Adrenal gland (tissue), 12 donors: ENCODE measurements around the gene GLB1L3. TPM values are rescaled to one million over a fixed set of nuclear protein-coding genes. Genes with fewer than 3 reads are reported as not detected.

ENCODE experiments used
- DNase-seq, 7 donors: peaks; one replicate each; pipeline ENCODE4 v3.0.0-alpha.2; 2019 to 2020
- H3K27ac ChIP-seq, 5 donors: fragments of 200-600 bp; sonication (generic) in 4 of 5; 1 replicate in 3 of 5; 2 replicates in 2 of 5; pipeline versions ENCODE4 v1.5.1 to v1.8.0; 2016 to 2020; ENCODE audit warnings: mild to moderate bottlenecking in 1 of 5
- H3K27me3 ChIP-seq: fragments of 200-600 bp; 2 replicates; pipeline ENCODE4 v1.8.0; 2021
- H3K36me3 ChIP-seq, 2 donors: fragments of 200-600 bp; replicated peaks in 1 of 2; 1 replicate in 1 of 2; 2 replicates in 1 of 2; pipeline versions ENCODE4 v1.5.1 to v1.8.0; 2018 to 2022
- H3K4me1 ChIP-seq, 2 donors: fragments of 200-600 bp; replicated peaks in 1 of 2; 1 replicate in 1 of 2; 2 replicates in 1 of 2; pipeline versions ENCODE4 v1.5.1 to v1.8.0; 2018 to 2021
- H3K4me3 ChIP-seq, 4 donors: fragments of 200-600 bp; sonication (generic) in 3 of 4; one replicate each; pipeline ENCODE4 v1.5.1; 2016 to 2018
- H3K9me3 ChIP-seq, 3 donors: fragments of 200-600 bp; sonication (generic) in 1 of 3; replicated peaks in 1 of 3; 1 replicate in 2 of 3; 2 replicates in 1 of 3; pipeline versions ENCODE4 v1.5.1 to v1.8.0; 2016 to 2021
- CTCF ChIP-seq, 6 experiments: fragments of 450-650 bp in 4 of 6; fragments of 200-600 bp in 2 of 6; sonication (generic) in 1 of 6; IDR thresholded peaks; 1 replicate in 5 of 6; 2 replicates in 1 of 6; pipeline versions ENCODE4 v1.5.1 to v1.8.0; 2016 to 2021; ENCODE audit warnings: antibody characterized with exemption in 6 of 6, mild to moderate bottlenecking in 2 of 6, moderate library complexity in 1 of 6
- POLR2A ChIP-seq, 2 donors: fragments of 450-650 bp; IDR thresholded peaks; one replicate each; pipeline ENCODE4 v1.6.1; 2017; ENCODE audit warnings: antibody characterized with exemption in 2 of 2, mild to moderate bottlenecking in 2 of 2, moderate library complexity in 1 of 2
- WGBS, 4 donors: extraction: QIAGEN DNeasy Blood & Tissue Kit in 2 of 4; methylation state at CpG; one replicate each; pipeline versions ENCODE4 v1.1.5 to v1.1.7; 2013 to 2017; 5-methylcytosine and 5-hydroxymethylcytosine counted together
- intact Hi-C, 2 donors: fragments of 100-400 bp; cut with DNase I; formaldehyde crosslinking; loops; one replicate each; pipeline versions ENCODE4 v1.14.1 to v1.15.0; 2022 to 2023
- polyA plus RNA-seq, 3 donors: library from polyadenylated mRNA; stranded (reverse); fragments of 200-250 nt in 2 of 3; fragments of 350-450 nt in 1 of 3; fragmentation: Illumina TruSeq in 1 of 3; extraction: RNeasy Lipid Tissue Mini Kit (QIAGEN cat#74804) in 1 of 3; gene quantifications; one replicate each; pipeline ENCODE4 v1.2.3, GENCODE V29; 2013 to 2014
- total RNA-seq, 9 donors: library from RNA; depleted of rRNA in 4 of 9; stranded (reverse); fragments of >200 nt in 4 of 9; fragments of 120-200 nt in 1 of 9; fragmentation: NEBNext Ultra II Directional in 1 of 9; extraction: Animal tissue kit (Norgen Biotek cat#: 25700) in 1 of 9; gene quantifications; one replicate each; pipeline versions ENCODE4 v1.1.0 to v1.2.4, GENCODE V29; 2013 to 2023
- donor health status: healthy with polysubstance abuse.
- donor health status: Bipolar disorder and iron deficiency.
- donor health status: DM: yes; HTN: yes; CAD: no.
- donor health status: DM: no; HTN: no; CAD: no.
- donor health status: DM: no; HTN: no; CAD: no.
- donor health status: DM: yes; HTN: yes; CAD: no.

Gene GLB1L3
- total and polyA plus RNA-seq, 12 donors, result 0.06 to 1.4 (median 0.51) TPM; not detected in 5

GRCh38 chr11:134365011-134365925, 89.1 kb downstream of the GLB1L3 start:
- H3K27me3 ChIP-seq, result no peaks in the 10 kb centered on the region
- no peaks in the 10 kb centered on the region for H3K9me3 ChIP-seq
- H3K27ac ChIP-seq, result no peak overlapping the region
- WGBS, 4 donors, result 61 to 82% (median 68%) methylated on average over 7 to 22 of the region's 22 CpGs
- H3K4me1 ChIP-seq, result peaks cover 0 to 3% of the 10 kb centered on the region in 2 donors
- intact Hi-C loops, result no loop called here
- no peaks in the 10 kb centered on the region for H3K36me3 ChIP-seq
- DNase-seq, result no peak
- TF ChIP-seq CTCF (IDR thresholded peaks at IDR 0.05) (no peak), POLR2A (IDR thresholded peaks at IDR 0.05) (no peak)
- no peak overlapping the region for H3K4me3 ChIP-seq

GRCh38 chr11:134366254-134366653, 90.1 kb downstream of the GLB1L3 start:
- no peak for DNase-seq
- Histone ChIP-seq H3K27me3 (no peaks in the 10 kb centered on the region), H3K4me3 (no peak overlapping the region), H3K9me3 (no peaks in the 10 kb centered on the region), H3K4me1 (no peaks in the 10 kb centered on the region), H3K27ac (no peak overlapping the region), H3K36me3 (no peaks in the 10 kb centered on the region)
- no peak for TF ChIP-seq POLR2A (IDR thresholded peaks at IDR 0.05)
- intact Hi-C loops, result no loop called here
- WGBS, 4 donors, result 67 to 85% (median 79%) methylated on average over 7 of the region's 7 CpGs

DNA sequence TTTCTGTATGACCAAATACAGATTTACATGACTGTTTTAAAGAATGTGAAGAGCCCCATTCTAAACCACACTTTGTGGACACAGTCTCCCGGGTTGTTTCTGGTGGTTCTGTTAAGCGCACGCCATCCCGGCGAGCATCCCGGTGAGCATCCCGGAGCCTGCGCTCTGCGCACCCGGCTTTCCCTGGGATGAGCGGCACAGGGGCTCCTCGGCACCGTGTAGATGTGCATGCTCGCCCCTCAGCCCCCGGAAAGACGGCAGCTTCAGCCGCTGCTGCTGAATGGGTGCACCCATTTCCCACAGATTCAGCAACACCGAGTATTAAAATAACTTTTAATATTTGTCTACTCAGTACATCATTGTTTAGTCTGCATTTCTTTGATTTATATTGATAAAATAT, 91.6 kb downstream of the GLB1L3 start:
- no peak overlapping the region for H3K27ac ChIP-seq
- intact Hi-C loops, result no loop called here
- H3K4me1 ChIP-seq, result no peaks in the 10 kb centered on the region
- DNase-seq, result no peak
- H3K27me3 ChIP-seq, result no peaks in the 10 kb centered on the region
- no peak overlapping the region for H3K4me3 ChIP-seq
- no peak for TF ChIP-seq POLR2A (IDR thresholded peaks at IDR 0.05)
- no peak for TF ChIP-seq CTCF (IDR thresholded peaks at IDR 0.05)
- 88 to 91% (median 90%) methylated on average over 18 of the region's 18 CpGs for WGBS, 4 donors
- no peaks in the 10 kb centered on the region for H3K9me3 ChIP-seq
- H3K36me3 ChIP-seq, result no peaks in the 10 kb centered on the region

Other genes with a start within 250 kb of the GLB1L3 start
- 10 to 100 TPM; 19.2 to 42.2 (median 38.1) TPM for gene JAM3, start 207.3 kb upstream of the GLB1L3 start, total RNA-seq
- 10 to 100 TPM; 18.0 to 24.3 (median 23.3) TPM for gene JAM3, start 207.3 kb upstream of the GLB1L3 start, polyA plus RNA-seq
- 10 to 100 TPM in 8 of 9 donors, 1 to 10 TPM in 1; 9.5 to 25.6 (median 17.3) TPM for gene NCAPD3, start 52.4 kb upstream of the GLB1L3 start, total RNA-seq
- 10 to 100 TPM in 1 of 3 donors, 1 to 10 TPM in 2; 6.0 to 10.4 (median 8.5) TPM for gene NCAPD3, start 52.4 kb upstream of the GLB1L3 start, polyA plus RNA-seq
- gene VPS26B, start 51.7 kb upstream of the GLB1L3 start, total RNA-seq, result 10 to 100 TPM; 34.7 to 74.6 (median 45.3) TPM
- 10 to 100 TPM; 25.3 to 37.7 (median 25.4) TPM for gene VPS26B, start 51.7 kb upstream of the GLB1L3 start, polyA plus RNA-seq
- 10 to 100 TPM; 32.8 to 91.0 (median 47.9) TPM for gene THYN1, start 23.0 kb upstream of the GLB1L3 start, total RNA-seq
- gene THYN1, start 23.0 kb upstream of the GLB1L3 start, polyA plus RNA-seq, result 10 to 100 TPM; 59.4 to 74.0 (median 60.7) TPM
- gene ACAD8, start 22.8 kb upstream of the GLB1L3 start, total RNA-seq, result 10 to 100 TPM; 24.7 to 45.0 (median 35.7) TPM
- 10 to 100 TPM; 22.4 to 27.1 (median 23.3) TPM for gene ACAD8, start 22.8 kb upstream of the GLB1L3 start, polyA plus RNA-seq
- 1 to 10 TPM in 7 of 9 donors, under 1 TPM in 2; 0.66 to 8.1 (median 2.0) TPM for gene GLB1L2, start 55.6 kb downstream of the GLB1L3 start, total RNA-seq
- 1 to 10 TPM; 2.4 to 3.6 (median 3.5) TPM for gene GLB1L2, start 55.6 kb downstream of the GLB1L3 start, polyA plus RNA-seq
- gene B3GAT1, start 135.9 kb downstream of the GLB1L3 start, total RNA-seq, result 1 to 10 TPM in 3 of 9 donors, under 1 TPM in 5, not detected in 1; 0.09 to 7.7 (median 0.64) TPM
- 10 to 100 TPM in 1 of 3 donors, 1 to 10 TPM in 2; 2.1 to 10.3 (median 2.6) TPM for gene B3GAT1, start 135.9 kb downstream of the GLB1L3 start, polyA plus RNA-seq